NK-92 treated with Interleukin-12 subunit alpha and Interleukin-12 subunit beta, amount 100 ng/mL, for 24 hours (cell line): ENCODE data around the gene TRPC5OS.

Source experiments
- DNase-seq: peaks from one replicate; lab custom pipeline; 2025; lab: John Stamatoyannopoulos, UW

Gene TRPC5OS

DNA sequence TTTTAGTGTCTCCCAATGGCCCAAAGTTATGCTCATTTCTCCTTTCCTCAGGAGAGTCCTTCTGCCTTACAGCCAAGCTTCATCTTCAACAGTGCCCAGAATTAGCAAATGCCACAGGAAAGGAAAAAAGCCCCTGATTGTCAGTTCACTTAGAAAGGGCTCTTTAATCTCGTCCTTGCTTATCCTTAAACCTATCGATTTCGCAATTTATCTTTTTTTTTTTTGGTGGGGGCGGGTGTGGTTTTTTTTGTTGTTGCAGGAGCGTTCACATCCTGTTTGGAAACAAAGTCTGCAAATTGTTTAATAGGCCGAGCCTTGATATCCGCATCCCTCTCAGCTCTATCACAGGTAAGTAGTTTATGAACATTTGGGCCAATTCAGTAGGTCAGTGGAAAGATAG is 20.2 kb downstream of the TRPC5OS start:
- DNase-seq, result no peak

DNA sequence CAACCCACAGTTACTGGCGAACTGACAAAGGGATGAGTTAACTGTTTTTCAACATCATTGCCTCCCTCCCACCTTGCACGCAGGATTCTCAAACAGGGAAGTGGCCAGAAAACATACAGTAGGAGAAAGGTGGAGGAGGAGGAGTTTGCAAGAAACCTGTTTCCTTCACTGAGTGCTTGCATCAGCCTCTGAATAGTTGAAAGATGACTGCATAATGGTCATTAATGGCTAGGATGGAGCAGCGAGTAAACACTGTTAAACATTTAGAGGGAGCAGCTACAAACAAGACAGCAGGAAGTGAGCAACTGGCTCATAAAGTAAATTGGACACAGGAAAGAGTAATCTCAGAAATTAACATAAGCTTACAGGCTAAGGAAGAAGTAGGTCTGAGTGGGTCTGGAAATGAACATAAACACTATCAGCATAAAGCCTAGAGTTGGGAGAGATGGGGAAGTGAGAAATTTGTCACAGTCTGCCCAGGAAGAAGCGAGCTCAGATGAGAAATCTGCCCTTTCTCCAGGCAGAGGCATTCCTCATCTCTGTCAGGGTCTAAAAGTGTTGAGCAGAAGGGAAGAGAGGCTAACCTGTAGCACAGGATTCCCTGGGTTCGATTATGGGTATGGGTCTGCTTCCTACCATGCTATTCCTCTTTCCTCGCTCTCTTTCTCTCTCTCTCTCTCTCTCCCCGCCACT is 38.6 kb downstream of the TRPC5OS start:
- no peak for DNase-seq

GRCh38 chrX:111917591-111917990 is 41.6 kb downstream of the TRPC5OS start:
- no peak for DNase-seq

DNA sequence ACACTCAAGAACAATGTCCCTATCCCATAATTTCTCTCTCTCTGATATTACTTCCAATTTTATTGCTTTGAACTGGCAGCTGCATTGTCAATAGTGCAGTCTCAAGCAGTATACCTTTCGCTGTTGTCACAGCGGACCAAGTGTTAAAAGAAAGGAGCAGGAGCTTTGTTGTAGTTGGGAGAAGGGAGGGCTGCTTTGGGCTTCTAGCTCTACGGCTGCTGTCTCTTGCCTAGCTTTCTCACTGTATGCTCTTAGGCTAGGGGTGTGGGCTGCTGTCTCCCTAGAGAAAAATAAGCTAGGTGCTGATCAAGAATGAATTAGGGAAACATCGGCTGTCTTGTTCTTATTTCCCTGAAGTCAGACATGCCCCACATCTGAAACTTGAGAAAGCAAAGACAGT is 52.5 kb downstream of the TRPC5OS start:
- DNase-seq, result no peak
